ENCODE results near the gene KLHL8.

- TF ChIP-seq, protein P1, sequence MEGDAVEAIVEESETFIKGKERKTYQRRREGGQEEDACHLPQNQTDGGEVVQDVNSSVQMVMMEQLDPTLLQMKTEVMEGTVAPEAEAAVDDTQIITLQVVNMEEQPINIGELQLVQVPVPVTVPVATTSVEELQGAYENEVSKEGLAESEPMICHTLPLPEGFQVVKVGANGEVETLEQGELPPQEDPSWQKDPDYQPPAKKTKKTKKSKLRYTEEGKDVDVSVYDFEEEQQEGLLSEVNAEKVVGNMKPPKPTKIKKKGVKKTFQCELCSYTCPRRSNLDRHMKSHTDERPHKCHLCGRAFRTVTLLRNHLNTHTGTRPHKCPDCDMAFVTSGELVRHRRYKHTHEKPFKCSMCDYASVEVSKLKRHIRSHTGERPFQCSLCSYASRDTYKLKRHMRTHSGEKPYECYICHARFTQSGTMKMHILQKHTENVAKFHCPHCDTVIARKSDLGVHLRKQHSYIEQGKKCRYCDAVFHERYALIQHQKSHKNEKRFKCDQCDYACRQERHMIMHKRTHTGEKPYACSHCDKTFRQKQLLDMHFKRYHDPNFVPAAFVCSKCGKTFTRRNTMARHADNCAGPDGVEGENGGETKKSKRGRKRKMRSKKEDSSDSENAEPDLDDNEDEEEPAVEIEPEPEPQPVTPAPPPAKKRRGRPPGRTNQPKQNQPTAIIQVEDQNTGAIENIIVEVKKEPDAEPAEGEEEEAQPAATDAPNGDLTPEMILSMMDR (IDR thresholded peaks at IDR 0.05): peak; percentile 86 to 95 (median 91)
- no peak for TF ChIP-seq POLR2A (IDR thresholded peaks at IDR 0.05)
Observed at GRCh38 chr4:87150498-87151261, 69.7 kb downstream of the KLHL8 start.

All from adrenal gland (tissue), 5 donors.